GM06990 (cell line): ENCODE data around the gene SLC15A5.

Experiments used
- DNase-seq: peaks from one replicate; pipeline ENCODE4 v3.0.0-alpha.2; 2011; ENCODE audit not compliant: insufficient read length; ENCODE audit errors: extremely low read depth
- H3K27me3 ChIP-seq: replicated peaks from 2 replicates; pipeline ENCODE4 v1.6.0; 2011; ENCODE audit warnings: low read length; ENCODE audit not compliant: control insufficient read depth, insufficient read depth
- H3K36me3 ChIP-seq: 2 replicates; pipeline ENCODE4 v1.5.1; 2011; ENCODE audit warnings: low read length; ENCODE audit not compliant: control insufficient read depth, insufficient read depth
- H3K4me3 ChIP-seq: replicated peaks from 2 replicates; pipeline ENCODE4 v1.5.1; 2011; ENCODE audit warnings: low read depth, mild to moderate bottlenecking, control low read depth, low read length
- CTCF ChIP-seq: IDR thresholded peaks from 2 replicates; pipeline ENCODE4 v1.5.1; 2011; ENCODE audit warnings: low read length, control low read depth, mild to moderate bottlenecking, inconsistent platforms; ENCODE audit not compliant: insufficient read depth, poor library complexity, severe bottlenecking

Gene SLC15A5

GRCh38 chr12:16260206-16260605, 17.3 kb downstream of the SLC15A5 start:
- no peak for DNase-seq
- H3K4me3 ChIP-seq = no peak overlapping the region
- TF ChIP-seq CTCF = no peak
- H3K27me3 ChIP-seq = no peaks in the 10 kb centered on the region
- H3K36me3 ChIP-seq = no peaks in the 10 kb centered on the region

GRCh38 chr12:16258963-16259362, 18.5 kb downstream of the SLC15A5 start:
- DNase-seq = no peak
- H3K27me3 ChIP-seq = no peaks in the 10 kb centered on the region
- no peak overlapping the region for H3K4me3 ChIP-seq
- TF ChIP-seq CTCF = no peak
- H3K36me3 ChIP-seq = no peaks in the 10 kb centered on the region

GRCh38 chr12:16246264-16246663, 31.2 kb downstream of the SLC15A5 start:
- H3K4me3 ChIP-seq = no peak overlapping the region
- no peak for DNase-seq
- no peaks in the 10 kb centered on the region for H3K27me3 ChIP-seq
- no peak for TF ChIP-seq CTCF
- no peaks in the 10 kb centered on the region for H3K36me3 ChIP-seq

- DNase-seq = no peak
- no peak overlapping the region for H3K4me3 ChIP-seq
- no peaks in the 10 kb centered on the region for H3K36me3 ChIP-seq
- H3K27me3 ChIP-seq = no peaks in the 10 kb centered on the region
- no peak for TF ChIP-seq CTCF
These were observed 32.3 kb downstream of the SLC15A5 start for GRCh38 chr12:16245209-16245608.

- Histone ChIP-seq H3K27me3 (no peaks in the 10 kb centered on the region), H3K4me3 (no peak overlapping the region), H3K36me3 (no peaks in the 10 kb centered on the region)
- no peak for TF ChIP-seq CTCF
- DNase-seq = no peak
These were observed 33.7 kb downstream of the SLC15A5 start for GRCh38 chr12:16243487-16244412.

GRCh38 chr12:16241346-16241745, 36.1 kb downstream of the SLC15A5 start:
- H3K36me3 ChIP-seq = no peaks in the 10 kb centered on the region
- no peaks in the 10 kb centered on the region for H3K27me3 ChIP-seq
- DNase-seq = no peak
- H3K4me3 ChIP-seq = no peak overlapping the region
- TF ChIP-seq CTCF = no peak
